K562 (cell line): ENCODE results near the gene IFIT2. TPM values are rescaled to one million over a fixed set of nuclear protein-coding genes. Genes with fewer than 3 reads are reported as not detected.

Experiments
- ATAC-seq: fragments of 200-7000 bp; cut with Tn5 transposase; 3 replicates; pipeline ENCODE4 v1.9.1; 2020; ENCODE audit warnings: moderate library complexity
- BruUV-seq: library from RNA; stranded (reverse); fragments of 400-500 nt; replicated peaks from 2 replicates; lab custom pipeline; 2021; lab: Mats Ljungman, UMichigan
- CTCF ChIA-PET: fragments of 300-600 bp; formaldehyde crosslinking; extraction: SDS; loops from one replicate; lab custom pipeline; 2021; ENCODE audit warnings: low intra/inter-chr PET ratio; lab: Yijun Ruan, JAX
- POLR2A ChIA-PET: fragments of 300-600, 350-650 bp; sonication (Branson Sonifier 250); formaldehyde crosslinking; extraction: SDS; loops from one replicate; lab custom pipeline; 2021; ENCODE audit warnings: antibody characterized with exemption, inconsistent platforms; lab: Yijun Ruan, JAX
- DNase-seq, 4 experiments: peaks; one replicate each; pipeline versions ENCODE4 v3.0.0 to v3.0.0-alpha.2; 2011 to 2018; ENCODE audit warnings: low spot score in 3 of 4, mixed read lengths in 3 of 4; ENCODE audit errors: extremely low read depth in 1 of 4
- FAIRE-seq: peaks from 2 replicates; lab custom pipeline; 2011; peaks lifted over from hg19 to GRCh38; lab: Jason Lieb, UNC
- H2AFZ ChIP-seq: 2 replicates; pipeline ENCODE4 v1.6.0; 2011; ENCODE audit warnings: low read depth, low read length, control low read depth, inconsistent platforms
- H3K27ac ChIP-seq: fragments of 200-600 bp; 3 replicates; pipeline ENCODE4 v1.8.0; 2011; ENCODE audit warnings: low read depth, mild to moderate bottlenecking, control low read depth, inconsistent platforms, low read length, moderate library complexity, mixed read lengths; ENCODE audit errors: extremely low read depth
- H3K27me3 ChIP-seq, 2 experiments: fragments of 300-600 bp in 1 of 2; 2 replicates in 1 of 2; 3 replicates in 1 of 2; pipeline versions ENCODE4 v1.6.0 to v1.8.0; 2011; ENCODE audit warnings: inconsistent platforms in 2 of 2, low read length in 2 of 2, mild to moderate bottlenecking in 1 of 2, mixed read lengths in 1 of 2, moderate library complexity in 1 of 2; ENCODE audit not compliant: control insufficient read depth in 2 of 2, insufficient read depth in 2 of 2
- H3K36me3 ChIP-seq: fragments of 300-600 bp; 3 replicates; pipeline ENCODE4 v1.8.0; 2011; ENCODE audit warnings: mild to moderate bottlenecking, low read length, inconsistent platforms; ENCODE audit not compliant: control insufficient read depth, insufficient read depth
- H3K4me1 ChIP-seq, 2 experiments: fragments of 200-600 bp in 1 of 2; replicated peaks in 1 of 2; 2 replicates in 1 of 2; 3 replicates in 1 of 2; pipeline versions ENCODE4 v1.5.1 to v1.8.0; 2011; ENCODE audit warnings: inconsistent platforms in 2 of 2, low read length in 2 of 2, mild to moderate bottlenecking in 1 of 2, mixed read lengths in 1 of 2, moderate library complexity in 1 of 2; ENCODE audit not compliant: control insufficient read depth in 2 of 2, insufficient read depth in 2 of 2
- H3K4me2 ChIP-seq: 2 replicates; pipeline ENCODE4 v1.6.1; 2011; ENCODE audit warnings: low read length, control low read depth, inconsistent platforms, mixed read lengths; ENCODE audit not compliant: insufficient read depth
- H3K4me3 ChIP-seq: fragments of 200-600 bp; sonication (generic), shearing (Covaris generic); 2 replicates; pipeline ENCODE4 v1.5.1; 2016; ENCODE audit warnings: control low read depth, inconsistent platforms
- H3K79me2 ChIP-seq: fragments of 200-600 bp; 3 replicates; pipeline ENCODE4 v1.8.0; 2011; ENCODE audit warnings: low read length, inconsistent platforms; ENCODE audit not compliant: control insufficient read depth, insufficient read depth
- H3K9ac ChIP-seq, 2 experiments: 2 replicates each; pipeline versions ENCODE4 v1.6.0 to v1.6.1; 2011; ENCODE audit warnings: low read depth in 2 of 2, low read length in 2 of 2, control low read depth in 1 of 2, inconsistent platforms in 1 of 2, mild to moderate bottlenecking in 1 of 2, mixed read lengths in 1 of 2; ENCODE audit not compliant: insufficient read depth in 1 of 2
- H3K9me1 ChIP-seq: one replicate; pipeline ENCODE4 v1.6.0; 2011; ENCODE audit warnings: inconsistent platforms, mild to moderate bottlenecking, low read length, moderate library complexity; ENCODE audit not compliant: control insufficient read depth, insufficient read depth
- H3K9me3 ChIP-seq: replicated peaks from 2 replicates; pipeline ENCODE4 v1.5.1; 2011; ENCODE audit warnings: low read depth, low read length, inconsistent platforms; ENCODE audit not compliant: control insufficient read depth, insufficient read depth
- H4K20me1 ChIP-seq: replicated peaks from 2 replicates; pipeline ENCODE4 v1.6.1; 2011; ENCODE audit warnings: low read length, inconsistent platforms, mixed read lengths; ENCODE audit not compliant: control insufficient read depth, insufficient read depth
- ADNP ChIP-seq: fragments of 200-800 bp; sonication (Bioruptor generic); IDR thresholded peaks from 2 replicates; pipeline ENCODE4 v1.6.1; 2016; ENCODE audit warnings: missing genetic modification characterization, missing compliant biosample characterization
- CC2D1A ChIP-seq: fragments of 450-650 bp; IDR thresholded peaks from 2 replicates; pipeline ENCODE4 v1.6.1; 2017; ENCODE audit warnings: mild to moderate bottlenecking
- DDX20 ChIP-seq: fragments of 450-650 bp; IDR thresholded peaks from 2 replicates; pipeline ENCODE4 v1.6.1; 2016; ENCODE audit warnings: missing genetic modification characterization, low read depth, mild to moderate bottlenecking, missing compliant biosample characterization, moderate library complexity
- HDAC6 ChIP-seq: IDR thresholded peaks from 2 replicates; pipeline ENCODE4 v1.6.1; 2012; ENCODE audit warnings: low read depth, mild to moderate bottlenecking, control low read depth, inconsistent platforms, low read length, moderate library complexity
- HEY1 ChIP-seq: fragments of 250-450 bp; sonication (Bioruptor Pico); IDR thresholded peaks from 2 replicates; pipeline ENCODE4 v1.5.0; 2020; ENCODE audit warnings: mild to moderate bottlenecking, moderate library complexity, borderline replicate concordance
- RBM15 ChIP-seq: fragments of 200-400 bp; formaldehyde crosslinking; IDR thresholded peaks from 2 replicates; pipeline ENCODE4 v1.6.1; 2018; ENCODE audit warnings: mild to moderate bottlenecking, low read length, moderate library complexity; ENCODE audit not compliant: insufficient read depth
- RUNX1 ChIP-seq: sonication (generic); IDR thresholded peaks from 2 replicates; pipeline ENCODE4 v1.6.1; 2016; ENCODE audit warnings: antibody characterized with exemption, low read depth
- ZNF695 ChIP-seq: fragments of 450-650 bp; formaldehyde crosslinking; IDR thresholded peaks from 2 replicates; pipeline ENCODE4 v1.4.0; 2020; ENCODE audit warnings: mild to moderate bottlenecking, moderate library complexity
- WGBS: fragments of 100-300 bp; shearing (Covaris generic); methylation state at CpG from one replicate; pipeline ENCODE4 v1.1.6; 2016; ENCODE audit warnings: low coverage, mixed read lengths; ENCODE audit not compliant: insufficient coverage; ENCODE audit errors: missing lambda C conversion rate; 5-methylcytosine and 5-hydroxymethylcytosine counted together
- in situ Hi-C: fragments of 300-500 bp; cut with MboI; formaldehyde crosslinking; loops from 4 replicates; pipeline ENCODE4 v1.15.0; 2018; ENCODE audit warnings: inconsistent platforms, mixed read lengths
- intact Hi-C: fragments of 100-400 bp; cut with micrococcal nuclease; formaldehyde crosslinking; loops from 2 replicates; pipeline ENCODE4 v1.14.2; 2022
- polyA plus RNA-seq, 8 experiments: library from polyadenylated mRNA; depleted of rRNA in 4 of 8; stranded (reverse) in 5 of 8; unstranded in 3 of 8; fragments of >200 nt; fragmentation: Nextera tagmentation in 2 of 8; fragmentation: Illumina TruSeq in 1 of 8; extraction: Ambion mirVana in 2 of 8; extraction: Trizol in 1 of 8; gene quantifications; 2 replicates each; pipeline versions ENCODE4 v1.2.1 to v1.2.3, GENCODE V29; 2011 to 2014; ENCODE audit warnings: inconsistent platforms in 1 of 8, missing spikeins in 1 of 8
- total RNA-seq, 7 experiments: library from RNA; depleted of rRNA in 6 of 7; stranded (reverse); fragments of >200 nt in 6 of 7; fragmentation: Illumina TruSeq in 2 of 7; extraction: Trizol in 2 of 7; gene quantifications; 2 replicates each; pipeline versions ENCODE4 v1.2.1 to v1.2.3, GENCODE V29; 2011 to 2021; ENCODE audit warnings: low replicate concordance in 1 of 7

IFIT2 gene
- total and polyA plus RNA-seq, 9 of the 15 experiments (the other 6 are each of a cell fraction or from before 2014, with no cell fraction given) = 0.03 to 0.25 (median 0.10) TPM; not detected in 1

GRCh38 chr10:89336241-89336640 lies 34.4 kb downstream of the IFIT2 start:
- H3K9me3 ChIP-seq = no peaks in the 10 kb centered on the region
- no peaks in the 10 kb centered on the region for H4K20me1 ChIP-seq
- H3K4me1 ChIP-seq = peaks cover 0 to 10% of the 10 kb centered on the region in 2 experiments; a peak in 3 of 5 replicates
- no peak for DNase-seq
- in situ Hi-C loops = no loop called here
- no peak overlapping the region for H3K4me2 ChIP-seq
- WGBS = 71% methylated on average over 3 of the region's 3 CpGs
- TF ChIP-seq HDAC6 (no peak), CC2D1A (no peak), HEY1 (CRISPR knock-in tag) (no peak), RUNX1 (no peak), DDX20 (tag) (no peak), ADNP (tag) (no peak), RBM15 (no peak), ZNF695 (no peak)
- H3K27ac ChIP-seq = no peak overlapping the region
- no peak overlapping the region for H3K4me3 ChIP-seq
- FAIRE-seq = no peak
- no TSS peak for BruUV-seq
- no peaks in the 10 kb centered on the region for H3K9me1 ChIP-seq
- no peak overlapping the region for H2AFZ ChIP-seq
- POLR2A ChIA-PET = no interaction called here
- CTCF ChIA-PET = no interaction called here
- no peaks in the 10 kb centered on the region for H3K36me3 ChIP-seq
- no peak for ATAC-seq
- H3K79me2 ChIP-seq = no peaks in the 10 kb centered on the region
- H3K9ac ChIP-seq = no peak overlapping the region
- no peaks in the 10 kb centered on the region for H3K27me3 ChIP-seq
- intact Hi-C loops = no loop called here
